Activated CD4-positive, alpha-beta T cell treated with anti-CD3 and anti-CD28 coated beads for 24 hours (primary cell): Measurements from ENCODE around the gene B3GALT6.
"Not testable (repeated sequence)": the region's sequence is repeated elsewhere in the genome, so short reads cannot be mapped to it uniquely, and the experiment has no call there.

Source experiments
- DNase-seq, 2 donors: peaks; one replicate each; pipeline ENCODE4 v3.0.0-alpha.2; 2020; ENCODE audit warnings: low read depth in 2 of 2

B3GALT6 gene

DNA sequence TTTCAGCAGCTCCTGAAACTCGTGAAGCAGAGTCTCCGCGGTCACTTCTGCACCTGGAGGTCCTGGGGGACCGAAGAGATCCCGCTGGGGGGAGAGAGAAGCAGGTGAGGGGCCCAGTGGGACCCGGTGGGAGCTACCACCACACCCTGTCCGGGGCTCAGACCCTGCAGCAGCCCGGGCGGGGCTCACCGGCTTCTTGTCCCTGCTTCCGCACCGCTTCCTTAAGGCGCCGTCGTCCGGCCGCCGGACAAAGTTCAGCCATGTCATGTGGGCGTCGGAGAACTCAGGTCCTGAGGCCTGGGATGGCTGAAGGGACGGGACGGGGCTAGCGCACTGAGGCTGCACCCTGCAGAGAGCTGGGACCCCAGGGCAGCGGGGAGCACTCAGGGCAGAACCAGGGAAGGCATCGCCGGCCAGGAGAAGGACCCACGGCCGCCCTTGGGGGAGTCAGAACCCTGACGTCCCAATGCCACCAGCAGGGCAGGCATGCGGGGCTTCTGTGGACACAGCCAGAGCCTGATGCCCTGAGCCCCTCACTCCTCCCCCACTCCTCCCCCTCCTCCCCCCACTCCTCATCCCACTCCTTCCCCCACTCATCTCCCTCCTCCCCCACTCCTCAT is 12.3 kb downstream of the B3GALT6 start:
- DNase-seq: no peak

DNA sequence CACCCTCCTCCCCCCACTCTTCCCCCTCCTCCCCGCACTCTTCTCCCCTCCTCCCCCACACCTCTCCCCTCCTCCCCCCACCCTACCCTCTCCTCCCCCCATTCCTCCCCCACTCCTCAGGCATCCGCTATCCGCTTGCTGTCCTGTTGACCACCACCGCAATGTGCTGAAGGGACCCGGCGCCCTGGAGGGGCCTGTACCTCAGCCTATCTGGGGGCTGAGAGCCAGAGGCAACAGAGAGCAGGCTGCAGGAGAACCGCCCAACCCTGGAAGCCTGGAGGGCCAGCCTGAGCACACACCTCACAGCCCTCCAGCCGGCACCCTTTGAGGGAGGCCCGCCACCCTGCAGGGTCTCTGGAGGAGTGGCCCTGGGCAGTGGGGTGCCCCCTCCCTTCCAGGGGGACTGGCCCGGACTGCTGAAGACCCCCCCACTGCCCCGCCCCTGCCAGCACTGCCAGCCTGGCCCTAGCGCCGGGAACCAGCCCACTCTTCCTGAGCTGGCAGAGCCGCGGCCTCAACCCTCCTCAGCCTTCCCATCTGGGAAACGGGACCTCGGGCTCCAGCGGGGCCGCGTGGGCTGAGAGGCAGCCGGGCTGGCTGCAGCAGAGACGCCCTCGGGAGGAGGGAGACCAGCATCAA is 13.3 kb downstream of the B3GALT6 start:
- DNase-seq: no peak

DNA sequence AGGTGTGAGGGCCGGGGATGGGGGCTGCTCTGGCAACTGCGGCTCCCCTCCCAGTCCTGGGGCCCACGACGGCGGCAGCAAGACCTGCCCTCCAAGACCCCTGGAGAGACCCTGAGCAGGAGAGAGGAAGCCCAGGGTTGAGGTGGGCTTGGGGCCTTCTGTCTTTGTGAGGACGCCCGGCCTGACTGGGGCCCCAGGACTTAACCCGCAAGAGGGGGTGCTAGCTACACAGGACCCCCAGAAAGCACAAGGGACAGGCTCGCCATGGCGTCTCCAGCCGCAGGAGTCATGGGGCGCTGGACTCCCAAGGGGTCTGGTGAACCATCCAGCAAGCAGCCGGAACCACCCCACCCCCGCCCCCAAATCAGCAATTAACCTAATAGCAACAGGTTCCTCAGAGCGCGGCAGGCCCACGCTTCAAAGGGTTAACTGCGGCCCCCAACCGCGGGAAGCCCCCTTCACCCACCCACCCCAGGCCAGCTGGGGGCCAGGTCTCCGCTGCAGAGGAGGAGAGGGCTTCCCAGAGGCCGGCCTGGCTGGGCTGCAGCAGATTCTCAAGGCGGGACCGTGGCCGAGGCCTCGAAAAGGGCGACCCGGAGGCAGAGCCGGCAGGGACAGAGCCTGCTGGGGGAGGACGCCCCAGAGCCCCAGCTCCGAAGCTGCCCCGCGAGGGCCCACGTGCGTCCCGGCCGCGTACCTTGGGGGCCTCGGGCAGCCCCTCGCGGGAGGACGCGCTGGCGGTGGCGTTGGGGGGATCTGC is 14.0 kb downstream of the B3GALT6 start:
- DNase-seq: no peak

DNA sequence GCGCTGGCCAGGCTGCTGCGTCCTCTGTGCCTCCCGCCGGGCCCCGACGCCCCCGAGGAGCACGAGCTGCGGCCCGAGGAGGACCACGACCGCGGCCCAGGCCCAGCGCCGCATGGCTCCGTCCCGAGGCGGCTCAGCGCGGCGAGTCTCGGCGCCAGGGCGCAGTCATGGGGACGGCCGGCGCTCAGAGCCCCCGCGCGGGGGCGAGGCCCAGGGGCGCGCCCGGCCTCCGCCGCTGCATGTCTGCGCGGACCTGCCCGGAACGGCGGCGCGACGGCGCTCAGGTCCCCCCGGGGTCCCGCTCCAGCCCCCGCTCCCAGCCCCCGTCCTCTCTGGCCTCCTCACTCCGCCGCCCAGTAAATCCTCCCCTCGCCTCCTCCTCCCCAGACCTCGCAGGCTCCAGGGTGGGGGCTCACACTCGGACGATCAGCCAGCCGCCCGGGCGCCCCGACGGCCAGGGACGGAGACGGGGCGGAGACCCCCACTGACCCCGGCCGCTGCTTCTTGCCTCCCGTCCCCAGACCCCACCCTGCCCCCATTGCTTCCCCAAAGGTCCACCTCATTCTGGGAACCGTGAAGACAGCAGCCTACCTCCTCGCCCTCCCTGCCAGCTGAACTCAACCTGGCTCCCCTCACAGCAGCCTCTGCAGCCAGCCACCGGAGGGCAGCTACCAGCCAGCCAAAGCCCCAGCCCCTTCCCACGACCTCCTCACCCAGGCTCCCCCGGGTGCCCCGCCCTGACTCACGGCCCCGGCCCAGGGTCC is 14.7 kb downstream of the B3GALT6 start, which contains the start of gene C1QTNF12:
TSS of gene C1QTNF12 (minus strand) at position 146 of the 764 bp plus-strand sequence. CDS start at position 114, 32 bp downstream.
- no peak for DNase-seq

DNA sequence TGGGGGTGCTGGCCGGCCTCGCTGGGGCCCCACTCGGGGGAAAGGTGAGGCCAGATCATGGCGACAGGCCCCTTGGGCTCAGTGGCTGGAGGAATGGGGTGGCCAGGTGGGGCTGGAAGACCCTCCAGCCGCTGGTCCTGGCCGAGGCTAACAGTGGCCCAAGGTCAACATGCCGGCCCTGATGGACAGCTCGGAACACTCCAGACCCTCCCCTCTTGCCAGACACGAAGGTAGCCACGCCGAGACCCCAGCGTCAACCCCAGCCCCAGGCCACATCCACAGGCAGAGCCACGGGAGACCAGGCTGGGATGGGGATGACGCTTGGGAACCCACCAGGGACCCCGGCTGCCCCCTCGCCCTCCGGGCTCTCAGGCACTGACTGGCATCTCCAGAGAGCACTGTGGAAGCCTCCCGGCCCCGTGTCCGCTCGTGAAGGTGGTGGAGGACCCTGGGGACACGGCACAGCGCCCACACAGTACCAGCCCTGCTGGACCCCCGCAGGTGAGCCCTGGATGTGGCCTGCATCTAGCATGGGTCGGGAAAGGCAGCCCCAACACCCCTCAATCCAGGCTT is 15.4 kb downstream of the B3GALT6 start:
- DNase-seq: no peak

DNA sequence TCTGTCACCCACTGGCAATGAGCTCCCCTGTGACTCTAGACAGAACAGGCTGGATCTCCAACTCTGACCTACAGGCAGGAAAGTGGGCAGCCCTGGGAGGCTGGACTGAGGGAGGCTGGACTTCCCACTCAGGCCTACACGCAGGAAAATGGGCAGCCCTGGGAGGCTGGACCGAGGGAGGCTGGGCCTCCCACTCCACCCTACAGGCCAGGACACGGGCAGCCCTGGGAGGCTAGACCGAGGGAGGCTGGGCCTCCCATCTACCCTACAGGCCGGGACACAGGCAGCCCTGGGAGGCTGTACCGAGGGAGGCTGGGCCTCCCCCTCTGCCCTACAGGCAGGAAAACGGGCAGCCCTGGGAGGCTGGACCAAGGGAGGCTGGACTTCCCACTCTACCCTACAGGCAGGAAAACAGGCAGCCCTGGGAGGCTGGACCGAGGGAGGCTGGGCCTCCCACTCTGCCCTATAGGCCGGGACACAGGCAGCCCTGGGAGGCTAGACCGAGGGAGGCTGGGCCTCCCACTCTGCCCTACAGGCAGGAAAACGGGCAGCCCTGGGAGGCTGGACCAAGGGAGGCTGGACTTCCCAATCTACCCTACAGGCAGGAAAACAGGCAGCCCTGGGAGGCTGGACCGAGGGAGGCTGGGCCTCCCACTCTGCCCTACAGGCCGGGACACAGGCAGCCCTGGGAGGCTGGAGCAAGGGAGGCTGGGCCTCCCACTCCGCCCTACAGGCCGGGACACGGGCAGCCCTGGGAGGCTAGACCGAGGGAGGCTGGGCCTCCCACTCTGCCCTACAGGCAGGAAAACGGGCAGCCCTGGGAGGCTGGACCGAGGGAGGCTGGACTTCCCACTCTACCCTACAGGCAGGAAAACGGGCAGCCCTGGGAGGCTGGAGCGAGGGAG is 16.2 kb downstream of the B3GALT6 start:
- not testable (repeated sequence) for DNase-seq

DNA sequence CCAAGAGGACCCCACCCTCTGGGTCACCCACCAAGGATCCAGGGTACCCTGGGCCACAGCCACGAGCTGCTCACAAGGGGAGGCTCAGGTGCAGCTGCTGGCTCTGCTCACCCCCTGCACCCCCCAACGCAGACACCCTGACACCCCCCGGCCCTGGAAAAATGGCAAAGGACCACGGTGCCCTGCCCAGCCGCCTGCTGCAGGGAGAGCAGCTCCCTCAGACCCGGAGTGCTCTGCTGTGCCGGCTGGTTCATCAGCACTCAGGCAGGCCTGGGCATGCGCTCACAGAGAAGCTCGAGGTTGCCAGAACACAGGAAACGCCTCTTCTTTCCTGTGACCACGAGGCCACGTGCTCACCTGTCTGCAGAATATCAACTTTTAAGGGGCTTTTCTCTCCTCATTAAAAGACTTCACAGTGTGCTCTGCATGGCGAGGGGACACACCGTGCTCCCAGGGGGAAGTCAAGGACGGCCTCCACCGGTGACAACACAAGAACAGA is 18.8 kb downstream of the B3GALT6 start:
- DNase-seq: peak; percentile 52 to 57

DNA sequence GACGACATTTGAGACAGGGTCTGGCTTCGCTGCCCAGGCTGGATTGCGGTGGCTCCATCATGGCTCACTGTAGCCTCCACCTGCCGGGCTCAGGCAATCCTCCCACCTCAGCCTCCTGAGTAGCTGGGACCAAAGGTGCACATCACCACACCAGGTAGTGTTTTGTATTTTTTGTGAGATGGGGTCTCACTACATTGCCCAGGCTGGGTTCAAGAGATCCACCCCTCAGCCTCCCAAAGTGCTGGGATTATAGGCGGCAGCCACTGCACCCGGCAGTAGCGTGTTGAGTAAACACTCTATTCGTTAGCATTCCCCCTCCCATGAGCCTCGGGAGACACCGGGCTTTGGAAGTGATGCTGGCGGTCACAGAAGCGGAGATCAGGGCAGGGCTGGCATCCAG is 21.3 kb downstream of the B3GALT6 start:
- DNase-seq: no peak

DNA sequence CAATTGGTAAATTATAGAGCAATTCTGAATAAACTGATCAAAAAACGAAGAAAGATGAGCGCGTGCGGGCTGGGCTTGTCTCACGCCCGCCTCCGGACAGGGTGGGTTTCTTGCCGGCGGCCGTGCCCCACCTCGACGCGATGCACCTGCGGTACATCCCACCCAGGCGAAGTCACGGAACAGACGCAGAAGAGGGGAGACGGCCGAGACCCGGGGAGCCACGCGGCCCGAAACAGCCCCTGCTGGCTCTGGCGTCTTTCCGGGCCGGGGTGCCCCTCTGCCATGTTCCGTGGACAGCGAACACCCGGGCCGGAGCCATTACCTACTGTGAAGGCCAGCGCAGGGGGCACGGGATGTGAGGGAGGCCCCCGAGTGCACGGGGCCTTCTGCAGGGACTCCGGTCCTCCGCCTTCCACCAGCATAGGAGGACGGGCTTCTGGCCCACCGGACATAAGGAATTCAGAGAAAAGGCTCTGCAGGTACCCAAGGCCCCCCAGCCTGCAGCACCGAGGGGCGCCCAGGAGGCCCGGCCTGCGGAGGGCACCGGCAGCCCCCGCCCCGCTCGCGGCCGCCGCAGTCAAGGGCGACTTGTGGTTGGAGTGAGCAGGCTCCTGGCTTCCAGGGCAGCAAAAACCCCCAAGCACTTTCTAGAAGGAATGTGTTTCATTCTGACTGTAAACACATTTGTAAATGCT is 22.1 kb downstream of the B3GALT6 start:
- no peak for DNase-seq

DNA sequence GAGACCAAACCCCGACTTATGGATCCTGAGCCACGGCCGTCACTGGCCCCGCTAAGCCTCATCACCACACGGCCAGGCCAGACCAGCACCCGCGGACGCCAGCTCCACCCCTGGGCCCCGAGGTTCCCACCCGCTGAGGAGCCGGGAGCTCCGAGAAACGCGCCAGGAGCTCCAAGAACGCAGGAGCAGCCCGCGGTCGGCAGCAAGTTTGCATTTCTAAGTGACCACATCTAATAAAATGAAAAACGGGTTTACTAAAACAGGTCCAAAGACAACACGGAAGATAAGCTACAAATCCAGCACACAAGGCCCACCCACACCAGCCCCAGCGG is 22.6 kb downstream of the B3GALT6 start:
- no peak for DNase-seq

DNA sequence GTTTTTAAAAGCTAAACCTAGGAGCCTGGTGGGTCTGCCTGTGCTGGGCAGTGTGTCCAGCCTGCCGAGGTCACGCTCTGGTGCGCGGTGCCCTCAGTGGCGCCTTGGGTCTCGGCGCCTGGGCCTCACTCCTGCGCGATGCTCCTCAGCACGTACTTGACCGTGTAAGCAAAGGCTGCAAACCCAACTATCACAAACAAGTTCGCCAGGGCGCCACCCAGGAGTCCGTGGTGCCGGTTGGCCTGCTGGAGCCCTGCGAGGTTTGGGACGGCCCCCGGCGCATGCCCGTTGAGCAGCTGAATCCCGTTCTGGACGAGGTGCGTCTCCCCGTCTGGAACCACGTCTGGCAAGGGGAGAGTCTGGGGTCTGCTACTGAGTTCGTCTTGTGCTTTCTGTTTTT is 23.0 kb downstream of the B3GALT6 start:
- DNase-seq: no peak

DNA sequence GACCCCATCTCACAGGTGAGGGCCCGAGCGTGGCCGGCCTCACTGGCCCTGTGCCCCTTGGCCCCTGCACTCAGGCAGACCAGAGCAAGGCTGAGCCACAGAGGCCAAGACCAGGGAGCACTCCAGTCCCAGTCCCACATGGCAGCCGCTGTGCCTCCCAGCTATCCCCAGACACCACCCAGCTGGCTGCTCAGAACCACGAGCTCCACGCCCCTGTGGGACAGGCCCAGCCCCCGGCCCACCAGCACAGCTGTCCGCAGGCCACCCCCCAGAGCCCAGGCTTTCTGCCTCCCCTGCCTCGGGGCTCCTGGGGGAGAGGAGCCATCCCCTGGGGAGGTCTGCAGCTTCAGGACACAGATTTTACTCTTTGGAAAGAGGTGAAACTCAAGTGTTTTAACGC is 23.6 kb downstream of the B3GALT6 start:
- no peak for DNase-seq

DNA sequence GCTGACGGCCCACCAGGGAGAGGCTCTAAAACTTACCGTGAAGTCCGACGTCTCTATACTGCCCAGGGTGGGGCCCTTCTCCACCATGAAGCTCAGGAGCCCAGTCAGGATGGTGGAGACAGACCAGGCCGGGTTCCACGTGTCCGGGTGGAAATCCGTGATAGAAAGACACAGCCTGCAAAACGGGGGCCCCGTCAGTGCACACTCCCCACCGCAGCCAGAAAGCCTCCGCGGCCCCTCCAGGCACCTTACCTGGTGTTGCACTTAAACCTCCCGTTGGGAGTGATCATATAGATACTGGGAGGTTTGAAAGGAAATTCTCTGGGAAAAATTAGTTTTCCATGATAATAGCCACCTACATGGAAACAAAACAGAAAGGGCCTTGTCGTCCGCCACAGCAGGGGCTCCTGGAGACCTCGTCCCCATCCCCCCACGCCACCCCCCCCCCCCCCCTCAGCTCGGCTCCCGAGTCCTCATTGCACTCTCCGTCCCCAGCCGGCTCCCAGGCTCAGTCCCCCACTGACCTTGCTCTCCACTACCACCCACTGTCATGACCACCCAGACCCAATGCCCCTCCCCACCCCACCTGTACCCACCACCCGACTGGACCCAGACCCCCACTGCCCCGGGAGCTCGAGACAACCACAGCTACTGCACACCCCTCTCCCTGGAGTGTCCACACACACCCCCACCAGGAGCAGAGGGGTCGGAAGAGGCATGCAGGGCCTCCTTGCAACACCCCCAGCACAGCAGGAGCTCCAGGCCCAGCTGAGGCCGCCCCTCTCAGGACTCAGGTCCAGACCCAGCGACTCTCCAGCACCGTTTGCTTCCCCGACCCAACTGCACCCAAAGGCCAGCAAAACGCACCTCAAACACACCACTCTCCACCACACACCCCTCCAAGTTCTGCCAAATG is 25.2 kb downstream of the B3GALT6 start:
- DNase-seq: no peak

DNA sequence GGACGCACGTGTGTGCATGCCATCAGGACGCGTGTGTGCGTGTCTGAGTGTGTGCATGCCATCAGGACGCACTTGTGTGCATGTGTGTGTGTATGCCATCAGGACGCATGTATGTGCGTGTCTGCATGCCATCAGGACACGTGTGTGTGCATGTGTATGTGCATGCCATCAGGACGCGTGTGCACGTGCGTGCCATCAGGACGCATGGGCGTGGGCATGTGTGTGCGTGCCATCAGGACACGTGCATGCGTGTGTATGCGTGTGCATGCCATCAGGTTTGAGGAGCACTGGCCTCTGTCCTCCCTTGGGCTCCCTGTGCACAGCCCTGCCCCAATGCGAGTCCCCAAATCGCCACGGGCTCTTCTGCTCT is 27.1 kb downstream of the B3GALT6 start:
- no peak for DNase-seq

DNA sequence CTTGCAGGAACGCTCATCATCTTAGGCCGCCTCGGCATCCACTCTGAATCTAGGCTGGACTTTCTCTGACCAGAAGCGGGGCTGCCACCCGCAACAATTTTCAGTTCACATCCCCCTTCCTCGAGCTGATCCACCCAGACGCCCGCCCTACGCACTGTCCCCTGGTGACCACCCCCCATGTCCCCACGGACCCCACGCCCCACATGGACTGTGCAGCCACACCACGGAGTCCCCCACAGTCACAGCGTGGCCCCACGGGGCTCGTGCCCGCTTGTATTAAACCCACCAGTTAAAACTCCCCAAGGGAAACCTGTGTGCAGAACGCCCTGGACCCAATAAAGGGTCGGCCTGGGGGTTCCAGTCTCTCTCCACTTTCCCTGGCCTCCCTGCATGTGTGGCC is 27.5 kb downstream of the B3GALT6 start:
- no peak for DNase-seq

DNA sequence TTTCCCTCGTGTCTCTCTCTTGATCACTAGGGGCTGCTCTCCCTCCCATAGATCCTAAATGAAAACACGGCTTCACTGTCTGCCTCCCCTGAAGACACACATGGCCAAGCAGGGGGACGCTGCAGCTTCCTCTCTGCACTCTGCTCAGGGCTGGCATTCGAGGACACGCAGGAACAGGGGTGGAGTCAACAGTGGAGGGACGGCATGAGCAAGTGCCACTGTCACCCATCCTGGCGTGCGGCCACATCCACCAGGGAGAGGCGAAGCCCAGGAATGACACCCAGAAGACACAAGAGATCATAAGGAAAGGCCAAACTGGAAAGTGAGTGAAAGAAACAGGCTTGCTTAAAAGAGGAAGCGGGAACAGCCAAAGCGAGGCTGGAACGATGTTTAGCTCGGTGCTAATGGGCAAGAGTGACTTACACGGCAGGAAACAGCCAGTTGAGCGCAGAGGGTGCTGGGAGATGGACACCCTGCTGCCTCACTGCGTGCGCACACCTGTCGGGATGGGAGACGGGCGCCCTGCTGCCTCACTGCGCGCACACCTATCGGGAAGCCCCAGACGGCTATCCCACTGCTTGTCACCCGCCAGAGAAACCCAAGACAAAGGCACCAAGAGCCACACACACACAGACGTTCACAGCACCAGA is 28.0 kb downstream of the B3GALT6 start:
- no peak for DNase-seq

DNA sequence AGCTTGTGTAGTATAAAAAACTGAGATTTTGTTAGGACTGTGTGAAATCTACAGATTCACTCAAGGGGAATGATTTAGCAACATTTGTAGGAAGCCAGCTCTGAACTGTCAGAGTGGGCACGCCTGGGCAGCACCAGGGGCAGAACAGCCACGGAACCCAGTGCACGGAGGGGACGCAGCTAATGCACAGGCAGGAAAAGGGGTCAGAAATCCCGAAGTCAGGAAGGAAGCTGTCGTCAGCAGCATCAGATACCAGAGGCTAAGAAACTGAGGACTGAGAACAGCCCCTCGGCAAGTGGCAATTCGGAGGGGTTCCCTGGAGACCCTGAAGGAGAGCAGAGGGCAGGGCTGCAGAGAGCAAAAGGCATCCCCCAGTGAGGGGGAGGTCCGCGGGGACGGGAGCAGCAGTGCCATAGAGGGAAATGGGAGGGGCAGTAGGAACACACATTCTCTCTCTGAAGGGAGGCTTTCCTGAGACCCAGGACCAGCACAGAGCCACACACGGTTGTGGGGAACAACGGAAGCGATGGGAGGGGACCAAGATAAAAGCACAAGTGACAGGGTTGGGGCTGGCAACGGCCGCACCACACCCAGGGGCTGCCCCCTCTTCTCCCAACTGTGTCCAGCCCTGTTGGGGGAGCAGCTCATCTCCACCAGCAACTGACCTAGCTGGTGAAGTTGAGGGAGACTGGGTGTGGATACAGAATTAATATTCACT is 29.0 kb downstream of the B3GALT6 start:
- DNase-seq: no peak

DNA sequence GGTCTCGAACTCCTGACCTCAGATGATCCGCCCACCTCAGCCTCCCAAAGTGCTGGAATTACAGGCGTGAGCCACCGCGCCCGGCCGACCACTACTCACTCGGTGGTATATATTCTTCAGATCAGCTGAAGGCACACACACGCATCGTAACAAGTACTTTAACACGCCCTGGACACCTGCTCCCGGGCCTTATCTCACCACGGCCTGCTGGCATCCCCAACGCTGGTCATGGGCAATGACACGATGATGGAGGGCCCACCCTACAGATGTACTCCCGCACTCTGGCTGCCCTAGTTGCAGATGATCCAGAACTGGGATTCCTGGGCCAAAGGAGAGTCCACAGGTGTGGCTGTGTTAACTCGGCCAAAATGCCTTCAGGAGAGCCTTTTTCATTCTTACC is 30.0 kb downstream of the B3GALT6 start:
- DNase-seq: no peak
